Endothelial cell of umbilical vein (primary cell): ENCODE data around the gene PXK. TPM values are rescaled to one million over a fixed set of nuclear protein-coding genes. Genes with fewer than 3 reads are reported as not detected.

ENCODE experiments used
- BruUV-seq: library from RNA; stranded (reverse); fragments of 400-500 nt; replicated peaks from 2 replicates; lab custom pipeline; 2021; lab: Mats Ljungman, UMichigan
- CTCF ChIA-PET: fragments of 300-600, 350-600 bp; sonication (Branson Sonifier 250); formaldehyde crosslinking; loops from one replicate; lab custom pipeline; 2021; ENCODE audit warnings: antibody characterized with exemption, inconsistent platforms; lab: Charles Lee
- POLR2A ChIA-PET: fragments of 300-600, 350-600 bp; sonication (Branson Sonifier 250); formaldehyde crosslinking; loops from one replicate; lab custom pipeline; 2021; ENCODE audit warnings: antibody characterized with exemption, inconsistent platforms; lab: Charles Lee
- DNase-seq: peaks from one replicate; pipeline ENCODE4 v3.0.0-alpha.2; 2011; ENCODE audit warnings: low read depth, low spot score
- FAIRE-seq: peaks from 2 replicates; lab custom pipeline; 2011; peaks lifted over from hg19 to GRCh38; lab: Jason Lieb, UNC
- H2AFZ ChIP-seq: 2 replicates; pipeline ENCODE4 v1.6.0; 2012; ENCODE audit warnings: low read depth, low read length, control low read depth, inconsistent platforms
- H3K27ac ChIP-seq: 2 replicates; pipeline ENCODE4 v1.5.1; 2011; ENCODE audit warnings: low read depth, mild to moderate bottlenecking, control low read depth, low read length, moderate library complexity; ENCODE audit not compliant: insufficient read depth
- H3K27me3 ChIP-seq, 2 experiments: 2 replicates each; pipeline versions ENCODE4 v1.6.0 to v1.6.1; 2011; ENCODE audit warnings: low read length in 2 of 2, mixed read lengths in 1 of 2; ENCODE audit not compliant: control insufficient read depth in 2 of 2, insufficient read depth in 2 of 2
- H3K36me3 ChIP-seq, 2 experiments: 2 replicates in 1 of 2; 3 replicates in 1 of 2; pipeline ENCODE4 v1.5.1; 2011; ENCODE audit warnings: low read length in 2 of 2, mild to moderate bottlenecking in 1 of 2, moderate library complexity in 1 of 2; ENCODE audit not compliant: control insufficient read depth in 2 of 2, insufficient read depth in 2 of 2; ENCODE audit errors: extremely low read depth in 1 of 2
- H3K4me1 ChIP-seq: 3 replicates; pipeline ENCODE4 v1.5.1; 2011; ENCODE audit warnings: mild to moderate bottlenecking, low read length; ENCODE audit not compliant: control insufficient read depth, insufficient read depth; ENCODE audit errors: extremely low read depth
- H3K4me2 ChIP-seq: 2 replicates; pipeline ENCODE4 v1.6.1; 2011; ENCODE audit warnings: low read length, control low read depth, mixed read lengths; ENCODE audit not compliant: insufficient read depth
- H3K4me3 ChIP-seq, 3 experiments: fragments of 200-600 bp in 1 of 3; sonication (generic), shearing (Covaris generic) in 1 of 3; replicated peaks in 1 of 3; 2 replicates each; pipeline ENCODE4 v1.5.1; 2011 to 2016; ENCODE audit warnings: control low read depth in 3 of 3, low read length in 3 of 3, mild to moderate bottlenecking in 2 of 3, inconsistent platforms in 1 of 3, low read depth in 1 of 3, moderate library complexity in 1 of 3; ENCODE audit not compliant: insufficient read depth in 1 of 3
- H3K79me2 ChIP-seq: 2 replicates; pipeline ENCODE4 v1.6.0; 2012; ENCODE audit warnings: low read length, inconsistent platforms; ENCODE audit not compliant: control insufficient read depth, insufficient read depth
- H3K9ac ChIP-seq: replicated peaks from 2 replicates; pipeline ENCODE3; 2011; ENCODE audit warnings: low read length, control low read depth; ENCODE audit not compliant: insufficient read depth; ENCODE audit errors: extremely low read depth
- H3K9me1 ChIP-seq: replicated peaks from 3 replicates; pipeline ENCODE4 v1.6.0; 2011; ENCODE audit warnings: mild to moderate bottlenecking, low read length; ENCODE audit not compliant: control insufficient read depth, insufficient read depth; ENCODE audit errors: extremely low read depth
- H3K9me3 ChIP-seq: replicated peaks from 2 replicates; pipeline ENCODE4 v1.5.1; 2012; ENCODE audit warnings: low read length, inconsistent platforms; ENCODE audit not compliant: control insufficient read depth, insufficient read depth
- H4K20me1 ChIP-seq: replicated peaks from 2 replicates; pipeline ENCODE3; 2011; ENCODE audit warnings: mild to moderate bottlenecking, low read length; ENCODE audit not compliant: control insufficient read depth, insufficient read depth; ENCODE audit errors: extremely low read depth
- EZH2 ChIP-seq: IDR thresholded peaks from 2 replicates; pipeline ENCODE4 v1.6.1; 2012; ENCODE audit warnings: borderline replicate concordance, low read depth, mild to moderate bottlenecking, moderate library complexity, low read length, inconsistent platforms; ENCODE audit not compliant: severe bottlenecking
- FOS ChIP-seq: IDR thresholded peaks from 2 replicates; pipeline ENCODE4 v1.6.1; 2011; ENCODE audit warnings: mild to moderate bottlenecking, low read length, moderate library complexity, borderline replicate concordance; ENCODE audit not compliant: insufficient read depth
- GATA2 ChIP-seq: IDR thresholded peaks from 2 replicates; pipeline ENCODE4 v1.7.0; 2011; ENCODE audit warnings: low read depth, mild to moderate bottlenecking, moderate library complexity, mixed read lengths, low read length; ENCODE audit not compliant: insufficient read length, insufficient read depth
- JUN ChIP-seq: IDR thresholded peaks from 2 replicates; pipeline ENCODE4 v1.6.1; 2011; ENCODE audit warnings: borderline replicate concordance, low read depth; ENCODE audit not compliant: insufficient read length, insufficient read depth
- MYC ChIP-seq: IDR thresholded peaks from one replicate; pipeline ENCODE4 v1.6.1; 2011; ENCODE audit warnings: mild to moderate bottlenecking, low read depth, low read length
- POLR2A ChIP-seq: IDR thresholded peaks from 2 replicates; pipeline ENCODE4 v1.6.1; 2012; ENCODE audit warnings: low read depth, mild to moderate bottlenecking, control low read depth, low read length
- POLR2AphosphoS5 ChIP-seq: IDR thresholded peaks from 2 replicates; pipeline ENCODE4 v1.6.1; 2012; ENCODE audit warnings: low read depth, mild to moderate bottlenecking, control low read depth, low read length, moderate library complexity; ENCODE audit not compliant: insufficient read depth
- dilution Hi-C: fragments of 300-500 bp; cut with MboI; formaldehyde crosslinking; loops from one replicate; pipeline ENCODE4 v1.15.0; 2019; ENCODE audit warnings: low sequenced_read_pairs; ENCODE audit not compliant: extremely low pct_ligation_motif_present
- intact Hi-C: fragments of 100-400 bp; cut with micrococcal nuclease; formaldehyde crosslinking; loops from one replicate; pipeline ENCODE4 v1.10.0; 2022
- polyA plus RNA-seq, 4 experiments: library from polyadenylated mRNA; depleted of rRNA in 3 of 4; stranded (reverse) in 3 of 4; unstranded in 1 of 4; fragments of >200 nt; gene quantifications; 2 replicates each; pipeline versions ENCODE4 v1.2.1 to v1.2.3, GENCODE V29; 2011 to 2012; ENCODE audit warnings: missing spikeins in 1 of 4
- total RNA-seq: library from RNA; stranded (reverse); gene quantifications from 2 replicates; pipeline ENCODE4 v1.2.3, GENCODE V29; 2021
- TF ChIP-seq, protein P1 (sequence below), 2 donors: IDR thresholded peaks; 1 replicate in 1 of 2; 2 replicates in 1 of 2; pipeline ENCODE4 v1.5.1; 2011; ENCODE audit warnings: low read length in 2 of 2, mild to moderate bottlenecking in 2 of 2, moderate library complexity in 2 of 2, control low read depth in 1 of 2, inconsistent platforms in 1 of 2, low read depth in 1 of 2; ENCODE audit not compliant: insufficient read depth in 1 of 2; ENCODE audit errors: extremely low read depth in 1 of 2
- TF ChIP-seq, protein P2 (sequence below): IDR thresholded peaks from 2 replicates; pipeline ENCODE4 v1.6.1; 2011; ENCODE audit not compliant: insufficient read depth, insufficient read length

Gene PXK
- total and polyA plus RNA-seq, 2 donors (not counting 3 experiments of a cell fraction or from before 2014, with no cell fraction given) = 11.3 to 14.6 TPM

DNA sequence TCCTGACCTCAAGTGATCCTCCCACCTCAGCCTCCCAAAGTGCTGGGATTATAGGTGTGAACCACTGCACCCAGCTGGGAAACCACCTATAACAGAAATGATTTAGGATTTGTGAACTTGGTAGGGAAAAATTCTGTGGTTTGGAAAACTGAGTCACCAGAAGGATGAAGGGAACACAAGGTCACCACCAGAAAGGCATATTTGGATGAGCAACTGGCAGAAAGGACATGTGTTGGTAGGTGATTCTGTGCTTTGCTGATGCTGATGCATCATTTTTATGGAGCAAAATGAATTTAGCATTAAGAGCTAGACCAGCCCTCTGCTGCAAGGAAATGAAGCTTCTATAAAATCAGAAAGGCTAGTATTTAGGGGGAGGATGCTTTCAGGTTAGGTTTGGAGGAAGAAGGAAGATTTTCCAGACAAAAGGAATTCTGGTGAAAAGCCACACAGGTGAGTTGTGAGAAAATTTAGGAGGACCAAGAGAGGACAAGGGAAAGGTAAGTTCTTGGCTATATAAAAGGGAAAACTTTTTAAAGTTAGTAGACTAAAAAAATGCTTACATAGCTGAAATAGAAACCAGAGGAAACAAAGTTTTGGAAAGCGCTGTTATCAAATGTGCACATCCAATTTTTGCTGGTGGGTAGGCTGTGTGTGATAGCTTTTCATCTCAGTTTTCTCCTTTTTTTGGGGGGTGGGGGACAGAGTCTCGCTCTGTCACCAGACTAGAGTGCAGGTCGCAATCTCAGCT is 3.6 kb downstream of the PXK start:
- Histone ChIP-seq H2AFZ (no peak overlapping the region), H3K36me3 (no peaks in the 10 kb centered on the region), H3K4me1 (peaks cover 12% of the 10 kb centered on the region), H4K20me1 (no peaks in the 10 kb centered on the region), H3K9me3 (no peaks in the 10 kb centered on the region), H3K9ac (no peak overlapping the region), H3K9me1 (no peaks in the 10 kb centered on the region), H3K27ac (no peak overlapping the region), H3K4me2 (no peak overlapping the region), H3K79me2 (peaks cover 3% of the 10 kb centered on the region), H3K4me3 (no peak overlapping the region), H3K27me3 (no peaks in the 10 kb centered on the region)
- BruUV-seq = no TSS peak
- no peak for DNase-seq
- POLR2A ChIA-PET = no interaction called here
- no peak for FAIRE-seq
- no peak for TF ChIP-seq MYC
- no peak for TF ChIP-seq GATA2
- TF ChIP-seq, protein P1, sequence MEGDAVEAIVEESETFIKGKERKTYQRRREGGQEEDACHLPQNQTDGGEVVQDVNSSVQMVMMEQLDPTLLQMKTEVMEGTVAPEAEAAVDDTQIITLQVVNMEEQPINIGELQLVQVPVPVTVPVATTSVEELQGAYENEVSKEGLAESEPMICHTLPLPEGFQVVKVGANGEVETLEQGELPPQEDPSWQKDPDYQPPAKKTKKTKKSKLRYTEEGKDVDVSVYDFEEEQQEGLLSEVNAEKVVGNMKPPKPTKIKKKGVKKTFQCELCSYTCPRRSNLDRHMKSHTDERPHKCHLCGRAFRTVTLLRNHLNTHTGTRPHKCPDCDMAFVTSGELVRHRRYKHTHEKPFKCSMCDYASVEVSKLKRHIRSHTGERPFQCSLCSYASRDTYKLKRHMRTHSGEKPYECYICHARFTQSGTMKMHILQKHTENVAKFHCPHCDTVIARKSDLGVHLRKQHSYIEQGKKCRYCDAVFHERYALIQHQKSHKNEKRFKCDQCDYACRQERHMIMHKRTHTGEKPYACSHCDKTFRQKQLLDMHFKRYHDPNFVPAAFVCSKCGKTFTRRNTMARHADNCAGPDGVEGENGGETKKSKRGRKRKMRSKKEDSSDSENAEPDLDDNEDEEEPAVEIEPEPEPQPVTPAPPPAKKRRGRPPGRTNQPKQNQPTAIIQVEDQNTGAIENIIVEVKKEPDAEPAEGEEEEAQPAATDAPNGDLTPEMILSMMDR (IDR thresholded peaks at IDR 0.05; ENCODE audit: extremely low read depth in 1 of 2, insufficient read depth in 1 of 2, low read depth in 1 of 2, low read length in 2 of 2) = no peak
- no peak for TF ChIP-seq POLR2A
- TF ChIP-seq POLR2AphosphoS5 = no peak
- TF ChIP-seq, protein P2, sequence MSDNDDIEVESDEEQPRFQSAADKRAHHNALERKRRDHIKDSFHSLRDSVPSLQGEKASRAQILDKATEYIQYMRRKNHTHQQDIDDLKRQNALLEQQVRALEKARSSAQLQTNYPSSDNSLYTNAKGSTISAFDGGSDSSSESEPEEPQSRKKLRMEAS = no peak
- no peak for TF ChIP-seq JUN
- TF ChIP-seq FOS = no peak
- TF ChIP-seq EZH2 = no peak
- CTCF ChIA-PET = interaction anchor here (0.7 to 1.3 kb wide), 9 partner anchors 12 to 167 kb away, joined by 3 to 5 read pairs (median 3); no protein-coding TSS in a partner anchor
- dilution Hi-C loops = no loop called here
- intact Hi-C loops = loop anchor here (10.0 kb wide), 1 partner anchor 1572 kb away; no protein-coding TSS in a partner anchor
